ENCODE results near the gene IFI16. TPM values are rescaled to one million over a fixed set of nuclear protein-coding genes. Genes with fewer than 3 reads are reported as not detected.

The IFI16 gene
- total and polyA plus RNA-seq, 8 donors = 3.1 to 29.0 (median 12.3) TPM

- intact Hi-C loops (cut with DNase I) = no loop called here
- Histone ChIP-seq H3K4me3 (no peak overlapping the region), H3K9me3 (no peaks in the 10 kb centered on the region), H3K27me3 (no peaks in the 10 kb centered on the region), H3K36me3 (no peaks in the 10 kb centered on the region), H3K4me1 (no peaks in the 10 kb centered on the region), H3K27ac (no peak overlapping the region)
- peak; percentile 31 to 68 (median 46) for TF ChIP-seq CTCF (IDR thresholded peaks at IDR 0.05)
- ATAC-seq (peak in 3 of 4 donors; percentile 84 to 89 (median 85)), DNase-seq (no peak), FAIRE-seq (peak; percentile 89)
These were observed 62.4 kb downstream of the IFI16 start for GRCh38 chr1:159071970-159072582.

GRCh38 chr1:159076438-159077119 lies 66.9 kb downstream of the IFI16 start, which contains the start of gene AIM2:
AIM2 (minus strand) TSS chr1:159076766; CDS start chr1:159073499, 3,267 bp downstream.
- TF ChIP-seq CTCF (IDR thresholded peaks at IDR 0.05) = no peak
- Histone ChIP-seq H3K27ac (peak within 1 kb of the TSS in 2 of 4 donors; percentile 12 to 15), H3K4me1 (no peaks in the 10 kb centered on the region), H3K4me3 (no peak within 1 kb of the TSS), H3K9me3 (no peaks in the 10 kb centered on the region), H3K27me3 (peaks cover 0 to 4% (median 0%) of the 10 kb centered on the region in 4 donors), H3K36me3 (no peaks in the 10 kb centered on the region)
- intact Hi-C loops (cut with DNase I) = no loop called here
- 41 to 50% methylated on average over 6 of the region's 6 CpGs for WGBS, 2 donors
- no peak for DNase-seq
- peak in 2 of 4 donors; percentile 50 to 54 for ATAC-seq
- no peak for FAIRE-seq

GRCh38 chr1:159077120-159077961 lies 67.6 kb downstream of the IFI16 start:
- H3K4me3 ChIP-seq = no peak overlapping the region
- peak overlapping the region in 2 of 4 donors; percentile 12 to 15 for H3K27ac ChIP-seq
- no peaks in the 10 kb centered on the region for H3K36me3 ChIP-seq
- intact Hi-C loops (cut with DNase I) = no loop called here
- no peaks in the 10 kb centered on the region for H3K4me1 ChIP-seq
- ATAC-seq (peak in 2 of 4 donors; percentile 52), DNase-seq (peak in 1 of 6 donors; percentile 43), FAIRE-seq (no peak)
- H3K27me3 ChIP-seq = peaks cover 0 to 4% (median 0%) of the 10 kb centered on the region in 4 donors
- WGBS, 2 donors = 72 to 73% methylated on average over 12 of the region's 12 CpGs
- H3K9me3 ChIP-seq = no peaks in the 10 kb centered on the region
- TF ChIP-seq CTCF (IDR thresholded peaks at IDR 0.05) = no peak

- Histone ChIP-seq H3K27me3 (peaks cover 0 to 4% (median 0%) of the 10 kb centered on the region in 4 donors), H3K36me3 (no peaks in the 10 kb centered on the region), H3K27ac (no peak overlapping the region), H3K4me1 (no peaks in the 10 kb centered on the region), H3K4me3 (no peak overlapping the region), H3K9me3 (no peaks in the 10 kb centered on the region)
- intact Hi-C loops (cut with DNase I) = no loop called here
- DNase-seq = no peak
- WGBS, 2 donors = 72 to 85% methylated on average over 1 of the region's 1 CpG
- no peak for ATAC-seq
- no peak for FAIRE-seq
- TF ChIP-seq CTCF (IDR thresholded peaks at IDR 0.05) = no peak
These were observed 69.8 kb downstream of the IFI16 start for GRCh38 chr1:159079525-159079924.
